H1 (cell line): ENCODE measurements around the gene UPK1B. TPM values are rescaled to one million over a fixed set of nuclear protein-coding genes. Genes with fewer than 3 reads are reported as not detected.
A peak's percentile ranks its signal among the peaks of the same experiment; 100 is the strongest.

Experiments
- CTCF ChIA-PET: fragments of 300-600 bp; sonication (Branson Sonifier 250); formaldehyde crosslinking; loops from one replicate; lab custom pipeline; 2021; ENCODE audit not compliant: partially characterized antibody; lab: Charles Lee
- POLR2A ChIA-PET: fragments of 300-600 bp; sonication (Branson Sonifier 250); formaldehyde crosslinking; loops from one replicate; lab custom pipeline; 2021; ENCODE audit warnings: inconsistent platforms; ENCODE audit not compliant: partially characterized antibody; lab: Charles Lee
- DNase-seq, 2 experiments: peaks; one replicate each; pipeline versions ENCODE4 v3.0.0 to v3.0.0-alpha.2; 2010 to 2022; ENCODE audit warnings: low spot score in 2 of 2, low read depth in 1 of 2, mixed read lengths in 1 of 2
- FAIRE-seq: peaks from 2 replicates; lab custom pipeline; 2011; peaks lifted over from hg19 to GRCh38; lab: Jason Lieb, UNC
- H2AFZ ChIP-seq: 2 replicates; pipeline ENCODE4 v1.8.1; 2012; ENCODE audit warnings: low read length, inconsistent platforms
- H2AK5ac ChIP-seq: 2 replicates; pipeline ENCODE4 v1.6.1; 2013; ENCODE audit warnings: low read depth, low read length
- H2BK120ac ChIP-seq: replicated peaks from 2 replicates; pipeline ENCODE3; 2013; ENCODE audit warnings: low read depth, low read length, inconsistent platforms
- H2BK12ac ChIP-seq: 2 replicates; pipeline ENCODE4 v1.6.1; 2013; ENCODE audit warnings: low read depth, low read length
- H2BK15ac ChIP-seq: 2 replicates; pipeline ENCODE4 v1.6.1; 2013; ENCODE audit warnings: low read length
- H2BK20ac ChIP-seq: 2 replicates; pipeline ENCODE4 v1.6.1; 2013; ENCODE audit warnings: low read length
- H2BK5ac ChIP-seq: 2 replicates; pipeline ENCODE4 v1.6.1; 2013; ENCODE audit warnings: low read depth, low read length
- H3K14ac ChIP-seq: 2 replicates; pipeline ENCODE4 v1.6.1; 2013; ENCODE audit warnings: inconsistent platforms; ENCODE audit not compliant: insufficient read length
- H3K18ac ChIP-seq: 2 replicates; pipeline ENCODE4 v1.6.1; 2013; ENCODE audit warnings: low read length; ENCODE audit errors: extremely low read depth
- H3K23ac ChIP-seq: 2 replicates; pipeline ENCODE4 v1.6.1; 2013; ENCODE audit warnings: inconsistent platforms; ENCODE audit not compliant: insufficient read length
- H3K23me2 ChIP-seq: 2 replicates; pipeline ENCODE4 v1.6.1; 2013; ENCODE audit warnings: low read depth, low read length
- H3K27ac ChIP-seq: 2 replicates; pipeline ENCODE4 v1.6.1; 2011; ENCODE audit warnings: low read depth, low read length, inconsistent platforms
- H3K27me3 ChIP-seq, 4 experiments: replicated peaks in 1 of 4; 1 replicate in 1 of 4; 2 replicates in 3 of 4; pipeline versions ENCODE4 v1.6.1 to v1.8.1; 2011 to 2013; ENCODE audit warnings: low read length in 3 of 4, mild to moderate bottlenecking in 3 of 4, inconsistent platforms in 2 of 4, mixed read lengths in 2 of 4, moderate library complexity in 1 of 4; ENCODE audit not compliant: control insufficient read depth in 3 of 4, insufficient read depth in 3 of 4; ENCODE audit errors: extremely low read depth in 1 of 4
- H3K36me3 ChIP-seq, 4 experiments: 2 replicates each; pipeline versions ENCODE4 v1.6.1 to v1.8.1; 2011 to 2013; ENCODE audit warnings: mild to moderate bottlenecking in 4 of 4, low read length in 3 of 4, moderate library complexity in 2 of 4, control low read depth in 1 of 4, inconsistent platforms in 1 of 4; ENCODE audit not compliant: insufficient read depth in 4 of 4, control insufficient read depth in 2 of 4
- H3K4ac ChIP-seq: replicated peaks from 2 replicates; pipeline ENCODE3; 2013; ENCODE audit warnings: low read length, low read depth, mixed read lengths, inconsistent platforms; ENCODE audit not compliant: insufficient read length
- H3K4me1 ChIP-seq, 4 experiments: replicated peaks in 1 of 4; 1 replicate in 1 of 4; 2 replicates in 3 of 4; pipeline versions ENCODE4 v1.6.1 to v1.8.1; 2011 to 2013; ENCODE audit warnings: low read length in 3 of 4, inconsistent platforms in 2 of 4, mixed read lengths in 1 of 4; ENCODE audit not compliant: insufficient read depth in 4 of 4, control insufficient read depth in 3 of 4
- H3K4me2 ChIP-seq, 2 experiments: 2 replicates each; pipeline versions ENCODE4 v1.6.1 to v1.8.1; 2011 to 2013; ENCODE audit warnings: low read depth in 2 of 2, low read length in 2 of 2, control low read depth in 1 of 2, inconsistent platforms in 1 of 2, mild to moderate bottlenecking in 1 of 2; ENCODE audit not compliant: insufficient read depth in 1 of 2
- H3K4me3 ChIP-seq, 4 experiments: fragments of 200-600, 300-600 bp in 1 of 4; sonication (generic), shearing (Covaris generic), sonication (Bioruptor Twin) in 1 of 4; 2 replicates each; pipeline versions ENCODE4 v1.5.1 to v1.8.1; 2011 to 2016; ENCODE audit warnings: low read length in 4 of 4, low read depth in 3 of 4, control low read depth in 2 of 4, inconsistent platforms in 2 of 4, mild to moderate bottlenecking in 2 of 4, mixed read lengths in 1 of 4, moderate library complexity in 1 of 4; ENCODE audit not compliant: insufficient read depth in 2 of 4; ENCODE audit errors: extremely low read depth in 1 of 4
- H3K56ac ChIP-seq: replicated peaks from 2 replicates; pipeline ENCODE3; 2013; ENCODE audit warnings: low read depth, mild to moderate bottlenecking, mixed read lengths, low read length, inconsistent platforms; ENCODE audit not compliant: insufficient read length
- H3K79me1 ChIP-seq: 2 replicates; pipeline ENCODE4 v1.6.1; 2013; ENCODE audit warnings: low read depth, low read length, control low read depth
- H3K79me2 ChIP-seq, 2 experiments: 2 replicates each; pipeline versions ENCODE4 v1.6.1 to v1.8.1; 2012 to 2013; ENCODE audit warnings: low read length in 2 of 2, mild to moderate bottlenecking in 2 of 2, inconsistent platforms in 1 of 2; ENCODE audit not compliant: insufficient read depth in 2 of 2, control insufficient read depth in 1 of 2
- H3K9ac ChIP-seq, 4 experiments: replicated peaks in 1 of 4; 1 replicate in 1 of 4; 2 replicates in 3 of 4; pipeline versions ENCODE4 v1.6.1 to v1.8.1; 2011 to 2013; ENCODE audit warnings: low read depth in 3 of 4, low read length in 3 of 4, control low read depth in 2 of 4, mild to moderate bottlenecking in 2 of 4, moderate library complexity in 2 of 4, inconsistent platforms in 1 of 4; ENCODE audit errors: extremely low read depth in 1 of 4
- H3K9me3 ChIP-seq, 2 experiments: 2 replicates each; pipeline versions ENCODE4 v1.6.1 to v1.8.1; 2012 to 2013; ENCODE audit warnings: mild to moderate bottlenecking in 2 of 2, moderate library complexity in 2 of 2, control low read depth in 1 of 2, inconsistent platforms in 1 of 2, low read depth in 1 of 2, low read length in 1 of 2, mixed read lengths in 1 of 2; ENCODE audit not compliant: insufficient read depth in 2 of 2
- H4K20me1 ChIP-seq, 2 experiments: replicated peaks in 1 of 2; 2 replicates each; pipeline versions ENCODE3 to v1.8.1; 2011 to 2013; ENCODE audit warnings: inconsistent platforms in 2 of 2, low read length in 2 of 2, mild to moderate bottlenecking in 1 of 2; ENCODE audit not compliant: insufficient read depth in 2 of 2, control insufficient read depth in 1 of 2
- H4K5ac ChIP-seq: 2 replicates; pipeline ENCODE4 v1.6.1; 2013; ENCODE audit warnings: low read length, low read depth, mixed read lengths, inconsistent platforms; ENCODE audit not compliant: insufficient read length
- H4K8ac ChIP-seq: 2 replicates; pipeline ENCODE4 v1.8.0; 2013; ENCODE audit warnings: mild to moderate bottlenecking, moderate library complexity, low read length, inconsistent platforms; ENCODE audit not compliant: insufficient read depth; ENCODE audit errors: extremely low read depth
- H4K91ac ChIP-seq: replicated peaks from 2 replicates; pipeline ENCODE3; 2013; ENCODE audit warnings: low read length, mixed read lengths, inconsistent platforms; ENCODE audit not compliant: insufficient read length
- HDAC6 ChIP-seq: IDR thresholded peaks from one replicate; pipeline ENCODE4 v1.7.1; 2012; ENCODE audit warnings: low read depth, mild to moderate bottlenecking, inconsistent platforms, low read length, moderate library complexity
- SP1 ChIP-seq: IDR thresholded peaks from 2 replicates; pipeline ENCODE4 v1.6.1; 2011; ENCODE audit warnings: low read depth, low read length
- WGBS, 2 experiments: shearing (Covaris generic) in 1 of 2; methylation state at CpG; one replicate each; pipeline versions ENCODE4 v1.1.6 to v1.1.7; 2013 to 2015; ENCODE audit warnings: low lambda C conversion rate in 2 of 2, mixed read lengths in 2 of 2, inconsistent platforms in 1 of 2, low coverage in 1 of 2, missing lambda C conversion rate in 1 of 2; ENCODE audit not compliant: insufficient replicate concordance in 2 of 2, insufficient coverage in 1 of 2, insufficient read length in 1 of 2; ENCODE audit errors: extremely low coverage in 1 of 2, missing lambda C conversion rate in 1 of 2; 5-methylcytosine and 5-hydroxymethylcytosine counted together
- polyA plus RNA-seq, 7 experiments: library from polyadenylated mRNA; depleted of rRNA in 3 of 7; stranded (reverse) in 5 of 7; unstranded in 2 of 7; fragments of >200 nt in 5 of 7; fragments of 200-250 nt in 2 of 7; gene quantifications; 1 replicate in 5 of 7; 2 replicates in 1 of 7; 4 replicates in 1 of 7; pipeline versions ENCODE4 v1.2.1 to v1.2.3, GENCODE V29; 2011 to 2013; ENCODE audit warnings: missing spikeins in 2 of 7, mixed read lengths in 2 of 7
- total RNA-seq: library from RNA; stranded (reverse); fragmentation: NEBNext Ultra II Directional; extraction: Animal tissue kit (Norgen Biotek cat#: 25700); gene quantifications from 2 replicates; pipeline ENCODE4 v1.2.1, GENCODE V29; 2021

Gene UPK1B
- total and polyA plus RNA-seq, 2 of the 8 experiments (the other 6 are each of a cell fraction or from before 2014, with no cell fraction given) = 0.67 to 0.68 TPM

GRCh38 chr3:119239206-119239820, 65.9 kb downstream of the UPK1B start:
- TF ChIP-seq SP1 = no peak
- TF ChIP-seq HDAC6 = no peak
- Histone ChIP-seq H3K56ac (no peak overlapping the region), H3K4me2 (peak overlapping the region; percentile 93 to 100), H3K79me1 (peaks cover 4% of the 10 kb centered on the region; the same call in 1 of the 2 replicates), H3K9me3 (peaks cover 0 to 9% of the 10 kb centered on the region in 2 experiments; a peak in 1 of 4 replicates), H3K79me2 (peaks cover 4 to 58% of the 10 kb centered on the region in 2 experiments; a peak in 3 of 4 replicates), H4K8ac (no peak overlapping the region), H3K4me3 (peak overlapping the region; percentile 72 to 87 (median 77)), H3K9ac (peak overlapping the region in 1 of 4 experiments; percentile 82; a peak in 1 of 7 replicates), H3K36me3 (peaks cover 9 to 30% (median 16%) of the 10 kb centered on the region in 4 experiments), H3K23me2 (peaks cover 6% of the 10 kb centered on the region; the same call in 1 of the 2 replicates), H3K4ac (no peak overlapping the region), H2BK12ac (no peak overlapping the region), H2BK20ac (no peak overlapping the region), H2BK5ac (no peak overlapping the region), H4K20me1 (peaks cover 0 to 2% of the 10 kb centered on the region in 2 experiments), H2AK5ac (no peak overlapping the region), H2BK120ac (no peak overlapping the region), H2AFZ (no peak overlapping the region), H3K18ac (no peak overlapping the region), H3K4me1 (0 out of 7 replicates have a peak, but pooled peaks cover 0 to 1% (median 0%) of the 10 kb centered on the region in 4 experiments), H3K27ac (no peak overlapping the region), H3K14ac (no peak overlapping the region), H3K23ac (no peak overlapping the region), H4K91ac (no peak overlapping the region), H4K5ac (no peak overlapping the region), H2BK15ac (no peak overlapping the region), H3K27me3 (no peaks in the 10 kb centered on the region)
- DNase-seq (no peak), FAIRE-seq (no peak)
- POLR2A ChIA-PET = interaction anchor here (0.7 to 2.9 kb wide), 7 partner anchors 9 to 442 kb away, joined by 3 to 8 read pairs (median 3); no protein-coding TSS in a partner anchor
- CTCF ChIA-PET = no interaction called here
- WGBS, 2 experiments = 60% methylated on average over 5 of the region's 5 CpGs; no CpG with 5 or more reads in 1 of the 2 experiments
